Measurements from ENCODE around the gene PSMD13.

Gene PSMD13

GRCh38 chr11:272931-273198 is 36.1 kb downstream of the PSMD13 start:
- Histone ChIP-seq H4K20me1 (ENCODE audit: insufficient read depth, low read length) (no peaks in the 10 kb centered on the region), H3K79me2 (ENCODE audit: low read length) (peaks cover 6% of the 10 kb centered on the region; the same call in 1 of the 2 replicates), H3K9me2 (replicated peaks; ENCODE audit: insufficient read depth, low read length) (no peaks in the 10 kb centered on the region), H3K4me3 (ENCODE audit: low read length) (no peak overlapping the region), H3K36me3 (replicated peaks; ENCODE audit: insufficient read depth, low read length) (no peaks in the 10 kb centered on the region), H3K27me3 (replicated peaks; ENCODE audit: insufficient read depth, low read length) (no peaks in the 10 kb centered on the region), H3K27ac (ENCODE audit: low read length) (no peak overlapping the region), H3K9me3 (replicated peaks; ENCODE audit: insufficient read depth, low read length) (no peaks in the 10 kb centered on the region), H3K4me1 (ENCODE audit: low read length) (peaks cover 6% of the 10 kb centered on the region; the same call in 1 of the 2 replicates), H3F3A (ENCODE audit: insufficient read depth, low read length) (peaks cover 22% of the 10 kb centered on the region), H2AFZ (ENCODE audit: low read length) (no peak overlapping the region), H3K9ac (ENCODE audit: low read length) (no peak overlapping the region), H3K4me2 (ENCODE audit: low read depth, low read length) (no peak overlapping the region)
- no peak for TF ChIP-seq EZH2 (optimal IDR thresholded peaks at IDR 0.05; ENCODE audit: low read depth, low read length)
- TF ChIP-seq, protein P1, sequence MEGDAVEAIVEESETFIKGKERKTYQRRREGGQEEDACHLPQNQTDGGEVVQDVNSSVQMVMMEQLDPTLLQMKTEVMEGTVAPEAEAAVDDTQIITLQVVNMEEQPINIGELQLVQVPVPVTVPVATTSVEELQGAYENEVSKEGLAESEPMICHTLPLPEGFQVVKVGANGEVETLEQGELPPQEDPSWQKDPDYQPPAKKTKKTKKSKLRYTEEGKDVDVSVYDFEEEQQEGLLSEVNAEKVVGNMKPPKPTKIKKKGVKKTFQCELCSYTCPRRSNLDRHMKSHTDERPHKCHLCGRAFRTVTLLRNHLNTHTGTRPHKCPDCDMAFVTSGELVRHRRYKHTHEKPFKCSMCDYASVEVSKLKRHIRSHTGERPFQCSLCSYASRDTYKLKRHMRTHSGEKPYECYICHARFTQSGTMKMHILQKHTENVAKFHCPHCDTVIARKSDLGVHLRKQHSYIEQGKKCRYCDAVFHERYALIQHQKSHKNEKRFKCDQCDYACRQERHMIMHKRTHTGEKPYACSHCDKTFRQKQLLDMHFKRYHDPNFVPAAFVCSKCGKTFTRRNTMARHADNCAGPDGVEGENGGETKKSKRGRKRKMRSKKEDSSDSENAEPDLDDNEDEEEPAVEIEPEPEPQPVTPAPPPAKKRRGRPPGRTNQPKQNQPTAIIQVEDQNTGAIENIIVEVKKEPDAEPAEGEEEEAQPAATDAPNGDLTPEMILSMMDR (IDR thresholded peaks at IDR 0.05; ENCODE audit: low read length), result no peak
- TF ChIP-seq EZH2phosphoT487 (IDR thresholded peaks at IDR 0.05; ENCODE audit: low read length), result no peak
- DNase-seq, result no peak

DNA sequence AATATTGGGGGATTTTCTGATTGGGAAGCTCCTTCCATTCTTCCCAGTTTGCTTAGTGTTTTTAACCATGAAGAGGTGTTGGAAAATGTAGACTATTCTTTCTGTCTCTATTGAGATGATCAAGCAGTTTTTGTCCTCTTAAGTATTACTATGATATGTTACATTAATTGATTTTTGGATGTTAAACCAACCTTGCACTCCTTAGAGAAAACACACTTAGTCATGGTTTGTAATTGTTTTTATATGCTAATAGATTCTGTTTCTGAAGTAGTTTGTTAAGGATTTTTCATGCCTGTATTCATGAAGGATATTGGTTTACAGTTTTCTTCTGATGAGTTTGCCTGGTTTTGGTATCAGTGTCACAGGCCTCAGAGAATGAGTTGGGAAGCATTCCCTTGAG is 39.4 kb downstream of the PSMD13 start:
- Histone ChIP-seq H3K36me3 (replicated peaks; ENCODE audit: insufficient read depth, low read length) (no peaks in the 10 kb centered on the region), H3K4me1 (ENCODE audit: low read length) (no peaks in the 10 kb centered on the region), H3F3A (ENCODE audit: insufficient read depth, low read length) (no peaks in the 10 kb centered on the region), H3K4me3 (ENCODE audit: low read length) (no peak overlapping the region), H3K27me3 (replicated peaks; ENCODE audit: insufficient read depth, low read length) (peaks cover 7% of the 10 kb centered on the region; the same call in 1 of the 2 replicates), H3K4me2 (ENCODE audit: low read depth, low read length) (no peak overlapping the region), H3K27ac (ENCODE audit: low read length) (no peak overlapping the region), H3K9me2 (replicated peaks; ENCODE audit: insufficient read depth, low read length) (no peaks in the 10 kb centered on the region), H2AFZ (ENCODE audit: low read length) (no peak overlapping the region), H4K20me1 (ENCODE audit: insufficient read depth, low read length) (no peaks in the 10 kb centered on the region), H3K9ac (ENCODE audit: low read length) (no peak overlapping the region), H3K79me2 (ENCODE audit: low read length) (no peaks in the 10 kb centered on the region), H3K9me3 (replicated peaks; ENCODE audit: insufficient read depth, low read length) (no peaks in the 10 kb centered on the region)
- DNase-seq, result no peak
- TF ChIP-seq, protein P1 (IDR thresholded peaks at IDR 0.05; ENCODE audit: low read length), result no peak
- TF ChIP-seq EZH2 (optimal IDR thresholded peaks at IDR 0.05; ENCODE audit: low read depth, low read length), result no peak
- no peak for TF ChIP-seq EZH2phosphoT487 (IDR thresholded peaks at IDR 0.05; ENCODE audit: low read length)

- no peak for DNase-seq
- H3K27ac ChIP-seq (ENCODE audit: low read length), result no peak within 1 kb of the TSS
Measured at GRCh38 chr11:278001-278951, 41.5 kb downstream of the PSMD13 start, which contains the start of gene NLRP6. Gene NLRP6 (plus strand): TSS chr11:278407. CDS start chr11:278570, 163 bp downstream.

More at GRCh38 chr11:278001-278951, 41.5 kb downstream of the PSMD13 start, which contains the start of gene NLRP6:
- Histone ChIP-seq H3K27me3 (replicated peaks; ENCODE audit: insufficient read depth, low read length) (peaks cover 26% of the 10 kb centered on the region), H3K9me3 (replicated peaks; ENCODE audit: insufficient read depth, low read length) (no peaks in the 10 kb centered on the region), H3K4me1 (ENCODE audit: low read length) (no peaks in the 10 kb centered on the region), H3F3A (ENCODE audit: insufficient read depth, low read length) (no peaks in the 10 kb centered on the region), H3K79me2 (ENCODE audit: low read length) (no peaks in the 10 kb centered on the region), H3K4me2 (ENCODE audit: low read depth, low read length) (no peak within 1 kb of the TSS), H4K20me1 (ENCODE audit: insufficient read depth, low read length) (no peaks in the 10 kb centered on the region), H3K36me3 (replicated peaks; ENCODE audit: insufficient read depth, low read length) (no peaks in the 10 kb centered on the region), H2AFZ (ENCODE audit: low read length) (no peak within 1 kb of the TSS), H3K9me2 (replicated peaks; ENCODE audit: insufficient read depth, low read length) (no peaks in the 10 kb centered on the region), H3K4me3 (ENCODE audit: low read length) (no peak within 1 kb of the TSS), H3K9ac (ENCODE audit: low read length) (no peak within 1 kb of the TSS)
- TF ChIP-seq EZH2phosphoT487 (IDR thresholded peaks at IDR 0.05; ENCODE audit: low read length), result no peak
- TF ChIP-seq, protein P1 (IDR thresholded peaks at IDR 0.05; ENCODE audit: low read length), result no peak
- TF ChIP-seq EZH2 (optimal IDR thresholded peaks at IDR 0.05; ENCODE audit: low read depth, low read length), result no peak

All from MM.1S (cell line).